Nephron (organoid): ENCODE measurements around the gene SERPINB1.

ENCODE experiments used
- H3K27ac Mint-ChIP-seq, 3 experiments: 2 replicates each; pipeline ENCODE4 v1.8.0; 2020; ENCODE audit warnings: mixed read lengths in 3 of 3, mild to moderate bottlenecking in 2 of 3, moderate library complexity in 1 of 3
- H3K27me3 Mint-ChIP-seq: 2 replicates; pipeline ENCODE4 v1.8.0; 2021; ENCODE audit warnings: low read depth, mild to moderate bottlenecking, moderate library complexity, mixed read lengths
- H3K36me3 Mint-ChIP-seq: 2 replicates; pipeline ENCODE4 v1.8.0; 2020; ENCODE audit warnings: low read depth, mixed read lengths
- H3K4me1 Mint-ChIP-seq: 2 replicates; pipeline ENCODE4 v1.8.0; 2020; ENCODE audit warnings: mixed read lengths
- H3K4me3 Mint-ChIP-seq, 3 experiments: 2 replicates each; pipeline ENCODE4 v1.8.0; 2020; ENCODE audit warnings: mild to moderate bottlenecking in 3 of 3, mixed read lengths in 3 of 3, moderate library complexity in 2 of 3
- H3K9me3 Mint-ChIP-seq: 2 replicates; pipeline ENCODE4 v1.8.0; 2020; ENCODE audit warnings: mixed read lengths
- TF ChIP-seq, protein P1 (sequence below), 3 experiments: fragments of 200-600 bp; sonication (generic); IDR thresholded peaks; one replicate each; pipeline ENCODE4 v1.5.0; 2021; ENCODE audit warnings: antibody characterized with exemption in 3 of 3; ENCODE audit not compliant: unreplicated experiment in 3 of 3

Gene SERPINB1

GRCh38 chr6:2830183-2830582 is 11.5 kb downstream of the SERPINB1 start:
- Mint-ChIP-seq H3K27ac (no peak overlapping the region), H3K4me3 (no peak overlapping the region)
- TF ChIP-seq, protein P1, sequence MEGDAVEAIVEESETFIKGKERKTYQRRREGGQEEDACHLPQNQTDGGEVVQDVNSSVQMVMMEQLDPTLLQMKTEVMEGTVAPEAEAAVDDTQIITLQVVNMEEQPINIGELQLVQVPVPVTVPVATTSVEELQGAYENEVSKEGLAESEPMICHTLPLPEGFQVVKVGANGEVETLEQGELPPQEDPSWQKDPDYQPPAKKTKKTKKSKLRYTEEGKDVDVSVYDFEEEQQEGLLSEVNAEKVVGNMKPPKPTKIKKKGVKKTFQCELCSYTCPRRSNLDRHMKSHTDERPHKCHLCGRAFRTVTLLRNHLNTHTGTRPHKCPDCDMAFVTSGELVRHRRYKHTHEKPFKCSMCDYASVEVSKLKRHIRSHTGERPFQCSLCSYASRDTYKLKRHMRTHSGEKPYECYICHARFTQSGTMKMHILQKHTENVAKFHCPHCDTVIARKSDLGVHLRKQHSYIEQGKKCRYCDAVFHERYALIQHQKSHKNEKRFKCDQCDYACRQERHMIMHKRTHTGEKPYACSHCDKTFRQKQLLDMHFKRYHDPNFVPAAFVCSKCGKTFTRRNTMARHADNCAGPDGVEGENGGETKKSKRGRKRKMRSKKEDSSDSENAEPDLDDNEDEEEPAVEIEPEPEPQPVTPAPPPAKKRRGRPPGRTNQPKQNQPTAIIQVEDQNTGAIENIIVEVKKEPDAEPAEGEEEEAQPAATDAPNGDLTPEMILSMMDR (IDR thresholded peaks at IDR 0.05; ENCODE audit: unreplicated experiment in 3 of 3), result no peak

GRCh38 chr6:2829253-2829652 is 12.4 kb downstream of the SERPINB1 start:
- H3K4me1 Mint-ChIP-seq, result peaks cover 6% of the 10 kb centered on the region
- TF ChIP-seq, protein P1 (IDR thresholded peaks at IDR 0.05; ENCODE audit: unreplicated experiment in 3 of 3), result no peak
- H3K4me3 Mint-ChIP-seq, result no peak overlapping the region
- H3K27ac Mint-ChIP-seq, result no peak overlapping the region
- H3K27me3 Mint-ChIP-seq, result no peaks in the 10 kb centered on the region
- H3K9me3 Mint-ChIP-seq, result no peaks in the 10 kb centered on the region
- peaks cover 11% of the 10 kb centered on the region for H3K36me3 Mint-ChIP-seq

More at GRCh38 chr6:2830183-2830582, 11.5 kb downstream of the SERPINB1 start:
- Mint-ChIP-seq H3K4me1 (peaks cover 6% of the 10 kb centered on the region), H3K9me3 (no peaks in the 10 kb centered on the region), H3K36me3 (peaks cover 16% of the 10 kb centered on the region), H3K27me3 (no peaks in the 10 kb centered on the region)

GRCh38 chr6:2828629-2829028 is 13.0 kb downstream of the SERPINB1 start:
- Mint-ChIP-seq H3K9me3 (no peaks in the 10 kb centered on the region), H3K27ac (no peak overlapping the region), H3K36me3 (peaks cover 10% of the 10 kb centered on the region), H3K4me3 (no peak overlapping the region), H3K4me1 (peaks cover 6% of the 10 kb centered on the region), H3K27me3 (no peaks in the 10 kb centered on the region)
- TF ChIP-seq, protein P1 (IDR thresholded peaks at IDR 0.05; ENCODE audit: unreplicated experiment in 3 of 3), result no peak

DNA sequence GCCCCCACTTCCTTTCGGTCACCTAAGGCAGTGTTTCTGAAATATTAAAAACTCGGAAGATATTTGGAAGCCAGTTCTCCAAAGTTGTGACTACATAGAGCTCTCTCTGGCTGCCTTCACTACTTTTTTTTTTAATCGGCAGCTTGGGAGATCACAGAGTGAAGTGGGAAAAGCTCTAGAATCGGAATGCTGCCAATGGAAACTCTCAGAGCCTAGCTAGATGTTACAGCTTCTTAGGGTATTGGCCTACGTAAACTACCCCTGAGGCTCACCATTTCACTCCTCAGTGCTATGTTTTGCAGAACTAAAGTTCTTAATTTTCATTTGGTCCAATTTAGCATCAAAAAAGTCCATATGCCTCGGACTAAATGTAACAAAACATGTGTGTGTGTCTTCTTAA is 14.5 kb downstream of the SERPINB1 start:
- Mint-ChIP-seq H3K27me3 (no peaks in the 10 kb centered on the region), H3K4me3 (no peak overlapping the region), H3K36me3 (peaks cover 8% of the 10 kb centered on the region), H3K4me1 (peaks cover 12% of the 10 kb centered on the region), H3K9me3 (no peaks in the 10 kb centered on the region), H3K27ac (no peak overlapping the region)
- TF ChIP-seq, protein P1 (IDR thresholded peaks at IDR 0.05; ENCODE audit: unreplicated experiment in 3 of 3), result no peak

DNA sequence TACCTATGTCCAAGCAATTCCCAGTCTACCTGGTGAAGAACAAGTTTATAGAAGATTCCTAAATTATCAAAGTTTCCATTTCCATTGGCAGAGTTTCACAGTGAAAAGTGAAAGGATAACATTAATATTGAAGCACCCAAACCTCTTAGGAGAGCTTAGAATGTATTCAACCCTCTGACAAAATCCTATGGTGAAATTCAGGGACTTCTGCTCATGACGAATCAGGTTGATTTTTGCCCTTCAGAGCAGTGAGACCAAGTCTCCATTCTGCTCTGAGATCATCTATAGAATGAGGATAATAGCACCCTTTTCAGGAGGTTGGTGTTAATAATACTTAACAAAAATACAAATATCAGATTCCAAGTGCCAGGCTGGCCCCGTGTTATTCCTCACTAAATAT is 15.5 kb downstream of the SERPINB1 start:
- H3K27me3 Mint-ChIP-seq, result no peaks in the 10 kb centered on the region
- peaks cover 8% of the 10 kb centered on the region for H3K36me3 Mint-ChIP-seq
- H3K27ac Mint-ChIP-seq, result no peak overlapping the region
- no peaks in the 10 kb centered on the region for H3K9me3 Mint-ChIP-seq
- TF ChIP-seq, protein P1 (IDR thresholded peaks at IDR 0.05; ENCODE audit: unreplicated experiment in 3 of 3), result no peak
- peaks cover 12% of the 10 kb centered on the region for H3K4me1 Mint-ChIP-seq
- no peak overlapping the region for H3K4me3 Mint-ChIP-seq

DNA sequence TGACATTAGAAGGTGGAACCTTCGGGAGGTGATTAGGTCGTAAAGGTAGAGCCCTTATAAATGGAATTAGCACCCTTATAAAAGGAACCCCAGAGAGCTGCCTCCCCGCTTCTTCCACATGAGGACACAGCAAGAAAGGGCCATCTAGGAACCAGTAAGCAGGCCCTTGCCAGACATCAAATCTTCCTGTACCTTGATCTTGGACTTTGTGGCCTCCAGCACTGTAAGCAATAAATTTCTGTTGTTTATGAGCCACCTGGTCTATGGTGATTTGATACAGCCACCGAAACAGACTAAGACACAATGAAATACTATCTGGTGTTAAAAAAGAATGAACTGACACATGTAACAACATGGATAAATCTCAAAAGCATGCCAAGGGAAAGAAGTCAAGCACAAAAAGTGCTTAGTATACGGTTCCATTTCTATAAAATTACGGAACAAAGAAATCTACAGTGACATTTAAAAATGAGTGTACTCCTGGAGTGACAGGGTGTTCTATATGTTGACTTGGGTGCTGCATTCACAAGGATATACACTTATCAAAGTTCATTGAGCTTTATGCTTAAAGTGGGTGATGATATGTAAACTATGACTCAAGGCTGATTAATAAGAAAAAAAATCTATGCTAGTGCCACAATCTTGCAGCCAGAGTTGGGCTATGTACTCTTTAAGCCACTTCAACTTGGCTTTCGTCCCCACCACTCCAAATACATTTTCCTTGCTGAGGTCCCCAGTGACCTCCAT is 18.4 kb downstream of the SERPINB1 start:
- H3K4me1 Mint-ChIP-seq, result peaks cover 21% of the 10 kb centered on the region

More for the DNA sequence above, 18.4 kb downstream of the SERPINB1 start:
- no peaks in the 10 kb centered on the region for H3K27me3 Mint-ChIP-seq
- TF ChIP-seq, protein P1 (IDR thresholded peaks at IDR 0.05; ENCODE audit: unreplicated experiment in 3 of 3), result no peak
- peaks cover 8% of the 10 kb centered on the region for H3K36me3 Mint-ChIP-seq
- H3K4me3 Mint-ChIP-seq, result no peak overlapping the region
- no peak overlapping the region for H3K27ac Mint-ChIP-seq
- no peaks in the 10 kb centered on the region for H3K9me3 Mint-ChIP-seq
